GM23338 (cell line): ENCODE measurements around the gene ASB5. TPM values are rescaled to one million over a fixed set of nuclear protein-coding genes. Genes with fewer than 3 reads are reported as not detected.

ENCODE experiments used
- CREB1 ChIP-seq: fragments of 250-450 bp; sonication (Bioruptor Pico); IDR thresholded peaks from 2 replicates; pipeline ENCODE4 v1.5.0; 2020; ENCODE audit warnings: low read depth, mild to moderate bottlenecking, moderate library complexity
- EZH2phosphoT487 ChIP-seq: fragments of 200-600 bp; sonication (generic); IDR thresholded peaks from one replicate; pipeline ENCODE4 v1.8.1; 2018; ENCODE audit warnings: antibody characterized with exemption; ENCODE audit not compliant: unreplicated experiment
- JUNB ChIP-seq: IDR thresholded peaks from one replicate; pipeline ENCODE4 v1.6.1; 2016; ENCODE audit warnings: antibody characterized with exemption; ENCODE audit not compliant: unreplicated experiment
- POLR2AphosphoS5 ChIP-seq: IDR thresholded peaks from 2 replicates; pipeline ENCODE4 v1.6.1; 2016; ENCODE audit warnings: antibody characterized with exemption, low read depth
- STAT1 ChIP-seq: IDR thresholded peaks from one replicate; pipeline ENCODE4 v1.6.1; 2016; ENCODE audit warnings: antibody characterized with exemption; ENCODE audit not compliant: unreplicated experiment
- ZNF114 ChIP-seq: fragments of 250-450 bp; sonication (Bioruptor Pico); IDR thresholded peaks from 2 replicates; pipeline ENCODE4 v1.5.0; 2020; ENCODE audit warnings: mild to moderate bottlenecking, moderate library complexity
- polyA plus RNA-seq: library from polyadenylated mRNA; unstranded; fragments of >200 nt; fragmentation: Nextera tagmentation; extraction: Ambion mirVana; gene quantifications from 2 replicates; pipeline ENCODE4 v1.2.1, GENCODE V29; 2016
- total RNA-seq: library from RNA; depleted of rRNA; stranded (reverse); fragments of >200 nt; shearing (Covaris generic); gene quantifications from 2 replicates; pipeline ENCODE4 v1.2.3, GENCODE V29; 2014
- TF ChIP-seq, protein P1 (sequence below): fragments of 250-450 bp; sonication (Bioruptor Pico); IDR thresholded peaks from 2 replicates; pipeline ENCODE4 v1.5.0; 2020; ENCODE audit warnings: mild to moderate bottlenecking, moderate library complexity
- TF ChIP-seq, protein P2 (sequence below): IDR thresholded peaks from one replicate; pipeline ENCODE4 v1.6.1; 2018; ENCODE audit warnings: antibody characterized with exemption; ENCODE audit not compliant: unreplicated experiment
- TF ChIP-seq, protein P3 (sequence below), 2 experiments: fragments of 200-600 bp in 1 of 2; sonication (generic) in 1 of 2; conservative IDR thresholded peaks; 2 replicates each; pipeline versions ENCODE4 v1.5.1 to v1.6.1; 2016 to 2017; ENCODE audit warnings: antibody characterized with exemption in 2 of 2, low read depth in 2 of 2, mild to moderate bottlenecking in 2 of 2, moderate library complexity in 1 of 2

The ASB5 gene
- total and polyA plus RNA-seq, 2 experiments from 2014 or later, result not detected

DNA sequence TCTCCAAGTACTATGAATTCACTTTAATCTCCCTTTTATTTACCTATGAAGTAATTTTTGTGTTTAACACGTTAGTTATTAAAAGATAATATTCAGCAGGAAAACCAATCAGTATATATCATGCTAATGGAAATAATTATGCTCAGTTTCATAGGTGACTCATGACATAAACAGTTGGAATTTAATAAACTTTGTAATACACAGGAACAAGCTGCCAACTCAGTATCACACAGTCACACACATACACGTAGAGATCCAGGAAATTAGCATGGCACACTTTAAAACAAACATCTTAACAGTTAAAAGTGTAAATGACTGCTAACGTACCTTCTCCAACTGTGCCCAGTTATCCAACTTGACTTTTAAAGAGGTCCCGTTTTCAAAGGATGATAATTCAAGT, 75.9 kb downstream of the ASB5 start (continued):
- TF ChIP-seq, protein P1, sequence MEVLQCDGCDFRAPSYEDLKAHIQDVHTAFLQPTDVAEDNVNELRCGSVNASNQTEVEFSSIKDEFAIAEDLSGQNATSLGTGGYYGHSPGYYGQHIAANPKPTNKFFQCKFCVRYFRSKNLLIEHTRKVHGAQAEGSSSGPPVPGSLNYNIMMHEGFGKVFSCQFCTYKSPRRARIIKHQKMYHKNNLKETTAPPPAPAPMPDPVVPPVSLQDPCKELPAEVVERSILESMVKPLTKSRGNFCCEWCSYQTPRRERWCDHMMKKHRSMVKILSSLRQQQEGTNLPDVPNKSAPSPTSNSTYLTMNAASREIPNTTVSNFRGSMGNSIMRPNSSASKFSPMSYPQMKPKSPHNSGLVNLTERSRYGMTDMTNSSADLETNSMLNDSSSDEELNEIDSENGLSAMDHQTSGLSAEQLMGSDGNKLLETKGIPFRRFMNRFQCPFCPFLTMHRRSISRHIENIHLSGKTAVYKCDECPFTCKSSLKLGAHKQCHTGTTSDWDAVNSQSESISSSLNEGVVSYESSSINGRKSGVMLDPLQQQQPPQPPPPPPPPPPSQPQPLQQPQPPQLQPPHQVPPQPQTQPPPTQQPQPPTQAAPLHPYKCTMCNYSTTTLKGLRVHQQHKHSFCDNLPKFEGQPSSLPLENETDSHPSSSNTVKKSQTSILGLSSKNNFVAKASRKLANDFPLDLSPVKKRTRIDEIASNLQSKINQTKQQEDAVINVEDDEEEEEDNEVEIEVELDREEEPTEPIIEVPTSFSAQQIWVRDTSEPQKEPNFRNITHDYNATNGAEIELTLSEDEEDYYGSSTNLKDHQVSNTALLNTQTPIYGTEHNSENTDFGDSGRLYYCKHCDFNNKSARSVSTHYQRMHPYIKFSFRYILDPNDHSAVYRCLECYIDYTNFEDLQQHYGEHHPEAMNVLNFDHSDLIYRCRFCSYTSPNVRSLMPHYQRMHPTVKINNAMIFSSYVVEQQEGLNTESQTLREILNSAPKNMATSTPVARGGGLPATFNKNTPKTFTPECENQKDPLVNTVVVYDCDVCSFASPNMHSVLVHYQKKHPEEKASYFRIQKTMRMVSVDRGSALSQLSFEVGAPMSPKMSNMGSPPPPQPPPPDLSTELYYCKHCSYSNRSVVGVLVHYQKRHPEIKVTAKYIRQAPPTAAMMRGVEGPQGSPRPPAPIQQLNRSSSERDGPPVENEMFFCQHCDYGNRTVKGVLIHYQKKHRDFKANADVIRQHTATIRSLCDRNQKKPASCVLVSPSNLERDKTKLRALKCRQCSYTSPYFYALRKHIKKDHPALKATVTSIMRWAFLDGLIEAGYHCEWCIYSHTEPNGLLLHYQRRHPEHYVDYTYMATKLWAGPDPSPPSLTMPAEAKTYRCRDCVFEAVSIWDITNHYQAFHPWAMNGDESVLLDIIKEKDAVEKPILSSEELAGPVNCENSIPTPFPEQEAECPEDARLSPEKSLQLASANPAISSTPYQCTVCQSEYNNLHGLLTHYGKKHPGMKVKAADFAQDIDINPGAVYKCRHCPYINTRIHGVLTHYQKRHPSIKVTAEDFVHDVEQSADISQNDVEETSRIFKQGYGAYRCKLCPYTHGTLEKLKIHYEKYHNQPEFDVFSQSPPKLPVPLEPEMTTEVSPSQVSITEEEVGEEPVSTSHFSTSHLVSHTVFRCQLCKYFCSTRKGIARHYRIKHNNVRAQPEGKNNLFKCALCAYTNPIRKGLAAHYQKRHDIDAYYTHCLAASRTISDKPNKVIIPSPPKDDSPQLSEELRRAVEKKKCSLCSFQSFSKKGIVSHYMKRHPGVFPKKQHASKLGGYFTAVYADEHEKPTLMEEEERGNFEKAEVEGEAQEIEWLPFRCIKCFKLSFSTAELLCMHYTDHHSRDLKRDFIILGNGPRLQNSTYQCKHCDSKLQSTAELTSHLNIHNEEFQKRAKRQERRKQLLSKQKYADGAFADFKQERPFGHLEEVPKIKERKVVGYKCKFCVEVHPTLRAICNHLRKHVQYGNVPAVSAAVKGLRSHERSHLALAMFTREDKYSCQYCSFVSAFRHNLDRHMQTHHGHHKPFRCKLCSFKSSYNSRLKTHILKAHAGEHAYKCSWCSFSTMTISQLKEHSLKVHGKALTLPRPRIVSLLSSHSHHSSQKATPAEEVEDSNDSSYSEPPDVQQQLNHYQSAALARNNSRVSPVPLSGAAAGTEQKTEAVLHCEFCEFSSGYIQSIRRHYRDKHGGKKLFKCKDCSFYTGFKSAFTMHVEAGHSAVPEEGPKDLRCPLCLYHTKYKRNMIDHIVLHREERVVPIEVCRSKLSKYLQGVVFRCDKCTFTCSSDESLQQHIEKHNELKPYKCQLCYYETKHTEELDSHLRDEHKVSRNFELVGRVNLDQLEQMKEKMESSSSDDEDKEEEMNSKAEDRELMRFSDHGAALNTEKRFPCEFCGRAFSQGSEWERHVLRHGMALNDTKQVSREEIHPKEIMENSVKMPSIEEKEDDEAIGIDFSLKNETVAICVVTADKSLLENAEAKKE (CRISPR knock-in tag), result no peak
- TF ChIP-seq POLR2AphosphoS5, result no peak
- TF ChIP-seq, protein P2, sequence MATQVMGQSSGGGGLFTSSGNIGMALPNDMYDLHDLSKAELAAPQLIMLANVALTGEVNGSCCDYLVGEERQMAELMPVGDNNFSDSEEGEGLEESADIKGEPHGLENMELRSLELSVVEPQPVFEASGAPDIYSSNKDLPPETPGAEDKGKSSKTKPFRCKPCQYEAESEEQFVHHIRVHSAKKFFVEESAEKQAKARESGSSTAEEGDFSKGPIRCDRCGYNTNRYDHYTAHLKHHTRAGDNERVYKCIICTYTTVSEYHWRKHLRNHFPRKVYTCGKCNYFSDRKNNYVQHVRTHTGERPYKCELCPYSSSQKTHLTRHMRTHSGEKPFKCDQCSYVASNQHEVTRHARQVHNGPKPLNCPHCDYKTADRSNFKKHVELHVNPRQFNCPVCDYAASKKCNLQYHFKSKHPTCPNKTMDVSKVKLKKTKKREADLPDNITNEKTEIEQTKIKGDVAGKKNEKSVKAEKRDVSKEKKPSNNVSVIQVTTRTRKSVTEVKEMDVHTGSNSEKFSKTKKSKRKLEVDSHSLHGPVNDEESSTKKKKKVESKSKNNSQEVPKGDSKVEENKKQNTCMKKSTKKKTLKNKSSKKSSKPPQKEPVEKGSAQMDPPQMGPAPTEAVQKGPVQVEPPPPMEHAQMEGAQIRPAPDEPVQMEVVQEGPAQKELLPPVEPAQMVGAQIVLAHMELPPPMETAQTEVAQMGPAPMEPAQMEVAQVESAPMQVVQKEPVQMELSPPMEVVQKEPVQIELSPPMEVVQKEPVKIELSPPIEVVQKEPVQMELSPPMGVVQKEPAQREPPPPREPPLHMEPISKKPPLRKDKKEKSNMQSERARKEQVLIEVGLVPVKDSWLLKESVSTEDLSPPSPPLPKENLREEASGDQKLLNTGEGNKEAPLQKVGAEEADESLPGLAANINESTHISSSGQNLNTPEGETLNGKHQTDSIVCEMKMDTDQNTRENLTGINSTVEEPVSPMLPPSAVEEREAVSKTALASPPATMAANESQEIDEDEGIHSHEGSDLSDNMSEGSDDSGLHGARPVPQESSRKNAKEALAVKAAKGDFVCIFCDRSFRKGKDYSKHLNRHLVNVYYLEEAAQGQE, result no peak
- TF ChIP-seq CREB1 (CRISPR knock-in tag), result no peak
- TF ChIP-seq EZH2phosphoT487, result no peak
- no peak for TF ChIP-seq JUNB
- TF ChIP-seq, protein P3, sequence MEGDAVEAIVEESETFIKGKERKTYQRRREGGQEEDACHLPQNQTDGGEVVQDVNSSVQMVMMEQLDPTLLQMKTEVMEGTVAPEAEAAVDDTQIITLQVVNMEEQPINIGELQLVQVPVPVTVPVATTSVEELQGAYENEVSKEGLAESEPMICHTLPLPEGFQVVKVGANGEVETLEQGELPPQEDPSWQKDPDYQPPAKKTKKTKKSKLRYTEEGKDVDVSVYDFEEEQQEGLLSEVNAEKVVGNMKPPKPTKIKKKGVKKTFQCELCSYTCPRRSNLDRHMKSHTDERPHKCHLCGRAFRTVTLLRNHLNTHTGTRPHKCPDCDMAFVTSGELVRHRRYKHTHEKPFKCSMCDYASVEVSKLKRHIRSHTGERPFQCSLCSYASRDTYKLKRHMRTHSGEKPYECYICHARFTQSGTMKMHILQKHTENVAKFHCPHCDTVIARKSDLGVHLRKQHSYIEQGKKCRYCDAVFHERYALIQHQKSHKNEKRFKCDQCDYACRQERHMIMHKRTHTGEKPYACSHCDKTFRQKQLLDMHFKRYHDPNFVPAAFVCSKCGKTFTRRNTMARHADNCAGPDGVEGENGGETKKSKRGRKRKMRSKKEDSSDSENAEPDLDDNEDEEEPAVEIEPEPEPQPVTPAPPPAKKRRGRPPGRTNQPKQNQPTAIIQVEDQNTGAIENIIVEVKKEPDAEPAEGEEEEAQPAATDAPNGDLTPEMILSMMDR (conservative IDR thresholded peaks at IDR 0.05; ENCODE audit: low read depth in 2 of 2), result no peak
- no peak for TF ChIP-seq STAT1
- no peak for TF ChIP-seq ZNF114
